Large intestine (tissue), 3 donors: ENCODE measurements around the gene ETFA. TPM values are rescaled to one million over a fixed set of nuclear protein-coding genes. Genes with fewer than 3 reads are reported as not detected.
A peak's percentile ranks its signal among the peaks of the same experiment; 100 is the strongest.
"Not testable (repeated sequence)": the region's sequence is repeated elsewhere in the genome, so short reads cannot be mapped to it uniquely, and the experiment has no call there.

Source experiments
- DNase-seq, 2 donors: peaks; one replicate each; pipeline versions ENCODE4 v3.0.0 to v3.0.0-alpha.2; 2013
- H3K27ac ChIP-seq: one replicate; pipeline ENCODE4 v1.5.1; 2013; ENCODE audit warnings: low read length
- H3K27me3 ChIP-seq: 2 replicates; pipeline ENCODE4 v1.6.1; 2013; ENCODE audit warnings: low read length; ENCODE audit not compliant: control insufficient read depth, insufficient read depth
- H3K36me3 ChIP-seq: 2 replicates; pipeline ENCODE4 v1.6.1; 2013; ENCODE audit warnings: low read length; ENCODE audit not compliant: control insufficient read depth, insufficient read depth
- H3K4me1 ChIP-seq: one replicate; pipeline ENCODE4 v1.6.1; 2013; ENCODE audit warnings: low read length; ENCODE audit not compliant: control insufficient read depth, insufficient read depth
- H3K4me3 ChIP-seq: one replicate; pipeline ENCODE4 v1.5.1; 2013; ENCODE audit warnings: low read length
- H3K9me3 ChIP-seq: one replicate; pipeline ENCODE4 v1.6.1; 2013; ENCODE audit warnings: mild to moderate bottlenecking, low read depth, low read length, moderate library complexity; ENCODE audit not compliant: control insufficient read depth
- WGBS: methylation state at CpG from one replicate; pipeline ENCODE4 v1.1.5; 2013; ENCODE audit warnings: low lambda C conversion rate; ENCODE audit not compliant: insufficient coverage; 5-methylcytosine and 5-hydroxymethylcytosine counted together
- polyA plus RNA-seq: library from polyadenylated mRNA; unstranded; fragments of 120-200 nt; gene quantifications from one replicate; pipeline ENCODE4 v1.2.1, GENCODE V29; 2013

Gene ETFA
- polyA plus RNA-seq, 1 donor, result 179 TPM

GRCh38 chr15:76303909-76304308, 7.4 kb downstream of the ETFA start:
- no peaks in the 10 kb centered on the region for H3K27me3 ChIP-seq
- peaks cover 3% of the 10 kb centered on the region for H3K4me1 ChIP-seq
- DNase-seq, result no peak
- WGBS, result no CpG with 5 or more reads among the region's 1 CpG
- no peaks in the 10 kb centered on the region for H3K36me3 ChIP-seq
- no peak overlapping the region for H3K4me3 ChIP-seq
- no peak overlapping the region for H3K27ac ChIP-seq
- no peaks in the 10 kb centered on the region for H3K9me3 ChIP-seq

DNA sequence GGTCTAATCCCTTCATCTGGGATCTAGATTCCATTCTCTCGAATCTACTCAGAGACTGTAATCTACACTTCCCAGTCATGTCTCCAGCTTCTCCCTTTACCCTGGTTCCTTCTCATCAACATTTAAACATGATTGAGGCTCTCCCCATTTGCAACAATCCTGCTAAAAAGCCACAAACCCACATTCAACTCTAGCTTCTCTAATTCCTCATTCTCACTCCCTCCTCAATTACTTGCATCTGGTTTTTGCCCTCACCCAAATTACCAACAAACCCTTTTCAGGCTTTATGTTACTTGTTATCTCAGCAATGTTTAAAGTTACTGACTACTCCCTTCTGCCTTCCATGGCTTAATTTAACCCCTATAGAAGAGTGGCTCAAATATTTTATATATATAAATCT, 11.5 kb downstream of the ETFA start:
- Histone ChIP-seq H3K27ac (no peak overlapping the region), H3K9me3 (no peaks in the 10 kb centered on the region), H3K4me1 (peaks cover 3% of the 10 kb centered on the region), H3K4me3 (no peak overlapping the region), H3K36me3 (peaks cover under 1% of the 10 kb centered on the region), H3K27me3 (no peaks in the 10 kb centered on the region)
- no peak for DNase-seq
- 100% methylated on average over 1 of the region's 1 CpG for WGBS

DNA sequence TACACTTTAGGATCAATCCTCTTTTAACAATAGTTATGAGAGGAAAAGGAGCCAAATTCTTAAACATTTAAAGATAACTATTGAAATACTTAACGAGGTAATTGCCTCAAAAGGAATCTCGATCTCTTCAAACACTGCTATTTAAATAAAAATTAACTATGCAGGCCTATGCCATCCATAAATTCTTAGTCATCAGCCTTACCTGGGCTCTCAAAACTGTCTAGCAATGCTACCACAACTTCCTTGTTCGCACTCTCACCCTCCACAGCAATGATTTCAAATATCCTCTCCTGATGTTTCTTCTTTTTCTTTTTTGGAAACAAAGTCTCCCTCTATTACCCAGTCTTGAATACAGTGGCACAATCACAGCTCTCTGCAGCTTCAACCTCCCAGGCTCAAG, 12.3 kb downstream of the ETFA start:
- no peaks in the 10 kb centered on the region for H3K27me3 ChIP-seq
- peak overlapping the region; percentile 61 for H3K27ac ChIP-seq
- no CpG with 5 or more reads among the region's 3 CpGs for WGBS
- peaks cover 3% of the 10 kb centered on the region for H3K4me1 ChIP-seq
- H3K4me3 ChIP-seq, result no peak overlapping the region
- no peaks in the 10 kb centered on the region for H3K9me3 ChIP-seq
- peak in 1 of 2 donors; percentile 29 for DNase-seq
- peaks cover 2% of the 10 kb centered on the region for H3K36me3 ChIP-seq

DNA sequence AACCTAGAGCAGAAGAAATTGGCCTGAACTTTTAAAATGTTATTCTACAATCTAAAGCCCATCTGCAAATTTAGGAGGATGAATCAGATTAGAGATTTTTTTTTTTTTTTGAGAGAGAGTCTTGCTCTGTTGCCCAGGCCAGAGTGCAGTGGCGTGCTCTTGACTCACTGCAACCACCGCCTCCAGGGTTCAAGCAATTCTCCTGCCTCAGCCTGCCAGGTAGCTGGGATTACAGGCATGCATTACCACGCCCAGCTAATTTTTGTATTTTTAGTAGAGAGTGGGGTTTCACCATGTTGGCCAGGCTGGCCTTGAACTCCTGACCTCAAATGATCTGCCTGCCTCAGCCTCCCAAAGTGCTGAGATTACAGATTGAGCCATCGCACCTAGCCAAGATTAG, 13.3 kb downstream of the ETFA start:
- not testable (repeated sequence) for H3K27ac ChIP-seq, H3K36me3 ChIP-seq, DNase-seq, H3K27me3 ChIP-seq, H3K9me3 ChIP-seq, H3K4me3 ChIP-seq, H3K4me1 ChIP-seq
- no CpG with 5 or more reads among the region's 4 CpGs for WGBS

DNA sequence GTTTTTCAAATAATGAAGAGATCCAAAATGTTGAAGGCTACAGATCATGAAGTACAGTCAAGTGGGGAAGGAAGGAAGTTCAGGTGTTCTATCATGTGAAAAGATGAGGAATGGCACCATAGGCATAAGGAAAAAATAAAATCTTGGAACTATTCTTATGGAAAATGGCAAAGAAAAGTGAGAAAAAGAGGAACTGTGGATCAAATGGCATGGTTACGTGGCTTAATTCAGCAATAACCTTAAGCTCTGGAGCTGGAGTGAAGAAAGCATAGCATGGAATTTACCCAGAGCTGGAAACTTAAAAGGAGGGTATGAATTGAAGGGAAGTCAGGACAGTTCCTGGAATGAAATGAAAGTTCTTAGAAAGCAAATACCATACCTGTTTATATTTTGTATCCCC, 14.4 kb downstream of the ETFA start:
- H3K9me3 ChIP-seq, result no peaks in the 10 kb centered on the region
- H3K36me3 ChIP-seq, result peaks cover 5% of the 10 kb centered on the region
- H3K27ac ChIP-seq, result no peak overlapping the region
- DNase-seq, result no peak
- H3K27me3 ChIP-seq, result no peaks in the 10 kb centered on the region
- H3K4me1 ChIP-seq, result peaks cover 3% of the 10 kb centered on the region
- H3K4me3 ChIP-seq, result no peak overlapping the region
- 100% methylated on average over 1 of the region's 1 CpG for WGBS

DNA sequence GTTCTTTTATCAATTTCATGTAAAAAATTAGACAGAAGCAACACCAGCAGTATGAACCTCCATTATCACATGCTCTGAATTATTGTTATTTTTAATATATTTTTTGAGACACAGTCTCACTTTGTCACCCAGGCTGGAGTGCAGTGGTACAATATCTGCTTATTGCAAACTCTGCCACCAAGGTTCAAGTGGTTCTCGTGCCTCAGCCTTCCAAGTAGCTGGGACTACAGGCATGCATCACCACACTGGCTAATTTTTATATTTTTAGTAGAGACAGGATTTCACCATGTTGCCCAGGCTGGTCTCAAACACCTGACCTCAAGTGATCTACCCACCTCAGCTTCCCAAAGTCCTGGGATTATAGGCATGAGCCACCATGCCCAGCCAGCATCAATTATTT, 16.8 kb downstream of the ETFA start:
- H3K27ac ChIP-seq, H3K27me3 ChIP-seq, H3K9me3 ChIP-seq, H3K4me1 ChIP-seq, DNase-seq, H3K4me3 ChIP-seq: not testable (repeated sequence)
- peaks cover 10% of the 10 kb centered on the region for H3K36me3 ChIP-seq
- WGBS, result no CpG with 5 or more reads among the region's 1 CpG

- DNase-seq, result no peak
- H3K9me3 ChIP-seq, result no peaks in the 10 kb centered on the region
- no CpG with 5 or more reads among the region's 1 CpG for WGBS
- H3K27me3 ChIP-seq, result no peaks in the 10 kb centered on the region
- H3K4me3 ChIP-seq, result no peak overlapping the region
- H3K4me1 ChIP-seq, result no peaks in the 10 kb centered on the region
- no peak overlapping the region for H3K27ac ChIP-seq
- peaks cover 10% of the 10 kb centered on the region for H3K36me3 ChIP-seq
These were observed 17.9 kb downstream of the ETFA start for GRCh38 chr15:76293361-76293760.

DNA sequence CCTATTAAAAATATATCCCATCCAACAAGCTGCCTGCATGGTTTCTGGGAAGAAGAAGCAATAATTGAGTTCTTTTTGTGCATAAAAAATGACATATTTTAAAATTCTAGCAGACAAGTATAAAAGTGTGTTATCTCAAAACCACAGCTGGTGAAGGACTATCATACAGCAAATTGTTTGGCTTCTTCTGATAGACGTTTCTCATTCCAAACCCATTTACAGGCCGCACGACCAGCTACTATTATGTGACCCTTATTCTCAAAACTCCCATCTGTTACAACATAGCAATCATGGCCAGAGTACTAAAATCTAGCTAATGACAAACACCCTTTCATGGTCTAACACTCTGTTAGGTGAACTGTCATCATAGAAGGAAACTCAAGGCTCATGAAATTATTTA, 21.7 kb downstream of the ETFA start:
- Histone ChIP-seq H3K4me1 (no peaks in the 10 kb centered on the region), H3K27ac (no peak overlapping the region), H3K9me3 (no peaks in the 10 kb centered on the region), H3K4me3 (no peak overlapping the region), H3K27me3 (no peaks in the 10 kb centered on the region), H3K36me3 (peaks cover 27% of the 10 kb centered on the region)
- 50% methylated on average over 1 of the region's 3 CpGs for WGBS
- no peak for DNase-seq

DNA sequence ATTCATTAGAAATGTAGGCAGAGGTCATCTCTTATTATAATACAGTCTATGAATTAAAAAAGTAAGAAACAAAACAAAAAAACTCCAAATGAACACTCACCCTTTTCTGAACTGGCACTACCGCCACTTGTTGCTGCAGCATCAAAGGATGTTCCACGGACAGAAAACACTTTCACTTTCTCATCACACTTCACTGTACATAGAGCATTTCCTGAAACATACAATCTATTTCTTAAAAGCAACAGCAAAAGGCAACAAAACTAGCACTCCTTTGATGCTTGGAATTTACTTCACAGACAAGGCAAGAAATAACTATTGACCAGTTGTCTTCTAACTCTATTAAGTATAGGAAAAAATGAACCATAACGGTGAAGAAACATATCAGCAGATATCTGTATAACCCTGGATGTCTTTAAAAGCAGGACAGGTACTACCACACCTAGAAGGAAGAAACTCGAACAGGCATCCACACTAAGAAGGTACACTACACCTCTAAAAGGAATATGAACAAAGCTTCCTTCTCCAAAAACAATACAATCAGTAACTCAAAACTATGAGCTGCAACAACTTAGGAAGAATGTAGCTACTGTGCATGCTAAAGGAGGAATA, 24.9 kb downstream of the ETFA start:
- Histone ChIP-seq H3K9me3 (no peaks in the 10 kb centered on the region), H3K36me3 (peaks cover 49% of the 10 kb centered on the region), H3K4me1 (no peaks in the 10 kb centered on the region), H3K27me3 (no peaks in the 10 kb centered on the region), H3K4me3 (no peak overlapping the region), H3K27ac (no peak overlapping the region)
- WGBS, result 100% methylated on average over 1 of the region's 4 CpGs
- DNase-seq, result no peak

GRCh38 chr15:76285241-76285825, 25.9 kb downstream of the ETFA start:
- Histone ChIP-seq H3K27ac (no peak overlapping the region), H3K4me1 (no peaks in the 10 kb centered on the region), H3K27me3 (no peaks in the 10 kb centered on the region), H3K9me3 (no peaks in the 10 kb centered on the region), H3K4me3 (no peak overlapping the region), H3K36me3 (peaks cover 54% of the 10 kb centered on the region)
- WGBS, result 100% methylated on average over 1 of the region's 1 CpG
- DNase-seq, result no peak

DNA sequence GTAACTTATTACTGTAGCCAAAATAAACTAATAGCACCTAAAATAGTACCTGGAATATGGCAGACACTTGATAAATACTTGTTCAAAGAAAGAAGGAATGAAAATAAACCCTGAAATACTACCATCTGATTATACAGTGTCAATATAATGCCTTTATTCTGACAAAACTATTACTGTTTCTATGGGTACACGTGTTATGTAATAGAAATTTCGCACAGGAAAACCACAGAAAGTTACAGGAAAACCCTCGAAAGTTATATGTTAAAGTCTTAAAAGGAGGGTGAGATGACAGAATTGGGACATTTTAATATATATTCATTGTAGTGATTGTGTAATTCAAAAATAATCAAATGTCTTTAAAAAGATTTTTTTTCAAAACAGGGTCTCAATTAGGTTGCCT, 28.8 kb downstream of the ETFA start:
- H3K9me3 ChIP-seq, result no peaks in the 10 kb centered on the region
- H3K4me3 ChIP-seq, result no peak overlapping the region
- H3K27me3 ChIP-seq, result no peaks in the 10 kb centered on the region
- peaks cover 75% of the 10 kb centered on the region for H3K36me3 ChIP-seq
- WGBS, result 100% methylated on average over 2 of the region's 3 CpGs
- no peaks in the 10 kb centered on the region for H3K4me1 ChIP-seq
- H3K27ac ChIP-seq, result no peak overlapping the region
- no peak for DNase-seq
